ENCODE measurements around the gene PLA2G15.

GRCh38 chr16:68216240-68216639, 28.9 kb upstream of the PLA2G15 start:
- TF ChIP-seq CTCF (IDR thresholded peaks at IDR 0.05; ENCODE audit: low read depth, low read length, poor library complexity, severe bottlenecking) = no peak
- no peak for TF ChIP-seq EZH2phosphoT487 (IDR thresholded peaks at IDR 0.05; ENCODE audit: borderline replicate concordance, low read length)
